Hypothalamus (tissue), 51 donors: ENCODE results near the gene HRK.
"Not testable (repeated sequence)": the region's sequence is repeated elsewhere in the genome, so short reads cannot be mapped to it uniquely, and the experiment has no call there.

Experiments
- DNase-seq, 51 donors: peaks; one replicate each; lab custom pipeline; 2025; lab: John Stamatoyannopoulos, UW

The HRK gene

GRCh38 chr12:116827432-116827831 lies 53.8 kb downstream of the HRK start:
- no peak for DNase-seq

- no peak for DNase-seq
Observed at GRCh38 chr12:116821291-116821690, 60.0 kb downstream of the HRK start.

- peak in 2 of 51 donors; percentile 0 to 2 for DNase-seq
Observed at GRCh38 chr12:116820064-116820656, 61.1 kb downstream of the HRK start.

GRCh38 chr12:116818948-116819832 lies 62.1 kb downstream of the HRK start:
- peak; percentile 41 to 93 (median 85) for DNase-seq

- peak in 9 of 51 donors; percentile 3 to 43 (median 19) for DNase-seq
Observed at GRCh38 chr12:116818341-116818856, 62.8 kb downstream of the HRK start.

GRCh38 chr12:116814766-116815165 lies 66.5 kb downstream of the HRK start:
- DNase-seq: not testable (repeated sequence)

- no peak for DNase-seq
Observed at GRCh38 chr12:116813271-116814041, 67.8 kb downstream of the HRK start.

GRCh38 chr12:116812238-116812637 lies 69.0 kb downstream of the HRK start:
- no peak for DNase-seq

GRCh38 chr12:116808113-116809105 lies 72.8 kb downstream of the HRK start:
- DNase-seq: no peak

- no peak for DNase-seq
Observed at GRCh38 chr12:116807546-116807945, 73.7 kb downstream of the HRK start.

GRCh38 chr12:116806845-116807440 lies 74.3 kb downstream of the HRK start:
- DNase-seq: no peak
